IMR-90 (cell line): ENCODE results near the gene ARSD.
"Not testable (repeated sequence)": the region's sequence is repeated elsewhere in the genome, so short reads cannot be mapped to it uniquely, and the experiment has no call there.

Experiments used
- BHLHE40 ChIP-seq: fragments of 150-350 bp; IDR thresholded peaks from 2 replicates; pipeline ENCODE4 v1.6.1; 2016; ENCODE audit warnings: mild to moderate bottlenecking, low read depth, low read length
- CHD1 ChIP-seq: IDR thresholded peaks from 2 replicates; pipeline ENCODE4 v1.6.1; 2012; ENCODE audit warnings: low read depth, low read length, improper control_type of control experiment
- CTCF ChIP-seq: conservative IDR thresholded peaks from 2 replicates; pipeline ENCODE4 v1.5.1; 2012; ENCODE audit warnings: mild to moderate bottlenecking, low read depth, low read length, improper control_type of control experiment
- ELK1 ChIP-seq: fragments of 150-350 bp; IDR thresholded peaks from 2 replicates; pipeline ENCODE4 v1.6.1; 2016; ENCODE audit warnings: low read depth, mild to moderate bottlenecking, low read length, moderate library complexity, borderline replicate concordance
- MAFK ChIP-seq: IDR thresholded peaks from 2 replicates; pipeline ENCODE4 v1.6.1; 2012; ENCODE audit warnings: low read depth, low read length, improper control_type of control experiment
- MXI1 ChIP-seq: IDR thresholded peaks from 2 replicates; pipeline ENCODE4 v1.6.1; 2012; ENCODE audit warnings: low read depth, mild to moderate bottlenecking, low read length, moderate library complexity, borderline replicate concordance
- POLR2A ChIP-seq: IDR thresholded peaks from 2 replicates; pipeline ENCODE4 v1.6.1; 2012; ENCODE audit warnings: mild to moderate bottlenecking, low read depth, low read length
- RAD21 ChIP-seq: IDR thresholded peaks from 2 replicates; pipeline ENCODE4 v1.6.1; 2012; ENCODE audit warnings: low read length, improper control_type of control experiment
- RCOR1 ChIP-seq: IDR thresholded peaks from 2 replicates; pipeline ENCODE4 v1.6.1; 2012; ENCODE audit warnings: mild to moderate bottlenecking, low read length, improper control_type of control experiment; ENCODE audit not compliant: insufficient replicate concordance
- RFX5 ChIP-seq: IDR thresholded peaks from 2 replicates; pipeline ENCODE4 v1.8.0; 2012; ENCODE audit warnings: low read depth, mild to moderate bottlenecking, low read length, moderate library complexity
- USF2 ChIP-seq: fragments of 150-350 bp; IDR thresholded peaks from 2 replicates; pipeline ENCODE4 v1.6.1; 2017; ENCODE audit warnings: mild to moderate bottlenecking, antibody characterized with exemption, low read length, low read depth

- not testable (repeated sequence) for TF ChIP-seq MAFK, POLR2A, CTCF, USF2, MXI1, RFX5, RAD21, CHD1, RCOR1, BHLHE40, ELK1
Measured at GRCh38 chrX:2978639-2979038, 49.5 kb upstream of the ARSD start.
